KMS-11 (cell line): Measurements from ENCODE around the gene LSM3.

Experiments used
- H2AFZ ChIP-seq: fragments of 200-600 bp; sonication (generic); 2 replicates; pipeline ENCODE4 v1.6.1; 2016; ENCODE audit warnings: antibody characterized with exemption, mixed run types, low read depth
- H3K27ac ChIP-seq: fragments of 200-600 bp; sonication (generic); 2 replicates; pipeline ENCODE4 v1.6.1; 2016; ENCODE audit warnings: mild to moderate bottlenecking, mixed run types
- H3K27me3 ChIP-seq: fragments of 200-600 bp; sonication (generic); 2 replicates; pipeline ENCODE4 v1.6.1; 2017; ENCODE audit warnings: mild to moderate bottlenecking, low read depth, mixed run types, moderate library complexity; ENCODE audit not compliant: insufficient read depth
- H3K36me3 ChIP-seq: fragments of 200-600 bp; sonication (generic); 2 replicates; pipeline ENCODE4 v1.6.1; 2017; ENCODE audit warnings: mild to moderate bottlenecking, mixed run types; ENCODE audit not compliant: insufficient read depth
- H3K4me1 ChIP-seq: fragments of 200-600 bp; sonication (generic); 2 replicates; pipeline ENCODE4 v1.6.1; 2016; ENCODE audit warnings: mild to moderate bottlenecking, low read depth, mixed run types; ENCODE audit not compliant: poor library complexity, severe bottlenecking
- H3K4me2 ChIP-seq: fragments of 200-600 bp; sonication (generic); 2 replicates; pipeline ENCODE4 v1.7.0; 2016; ENCODE audit warnings: mild to moderate bottlenecking, mixed run types
- H3K4me3 ChIP-seq: fragments of 200-600 bp; sonication (generic); IDR thresholded peaks from 2 replicates; pipeline ENCODE4 v1.6.1; 2017; ENCODE audit warnings: low read depth, low read length, mixed read lengths; ENCODE audit not compliant: insufficient read depth
- H3K79me2 ChIP-seq: fragments of 200-600 bp; sonication (generic); 2 replicates; pipeline ENCODE4 v1.6.1; 2016; ENCODE audit warnings: low read depth, mixed run types; ENCODE audit not compliant: insufficient read depth
- H3K9ac ChIP-seq: fragments of 200-600 bp; sonication (generic); 2 replicates; pipeline ENCODE4 v1.6.1; 2016; ENCODE audit warnings: mild to moderate bottlenecking, mixed run types
- H4K20me1 ChIP-seq: fragments of 200-600 bp; sonication (generic); 2 replicates; pipeline ENCODE4 v1.6.1; 2016; ENCODE audit warnings: mild to moderate bottlenecking, mixed run types; ENCODE audit not compliant: insufficient read depth
- CTCF ChIP-seq: fragments of 200-600 bp; sonication (generic); conservative IDR thresholded peaks from 2 replicates; pipeline ENCODE4 v1.6.1; 2017; ENCODE audit warnings: low read depth, mild to moderate bottlenecking, antibody characterized with exemption, low read length, moderate library complexity, mixed read lengths

The LSM3 gene

GRCh38 chr3:14146381-14147065 is 32.1 kb upstream of the LSM3 start:
- no peak overlapping the region for H3K9ac ChIP-seq
- H3K4me2 ChIP-seq, result no peak overlapping the region
- no peak for TF ChIP-seq CTCF
- no peaks in the 10 kb centered on the region for H3K36me3 ChIP-seq
- no peaks in the 10 kb centered on the region for H3K79me2 ChIP-seq
- no peaks in the 10 kb centered on the region for H3K27me3 ChIP-seq
- no peak overlapping the region for H3K27ac ChIP-seq
- peaks cover 25% of the 10 kb centered on the region for H3K4me1 ChIP-seq
- H4K20me1 ChIP-seq, result no peaks in the 10 kb centered on the region
- no peak overlapping the region for H3K4me3 ChIP-seq
- no peak overlapping the region for H2AFZ ChIP-seq

- Histone ChIP-seq H3K79me2 (no peaks in the 10 kb centered on the region), H3K4me3 (no peak overlapping the region), H3K27ac (no peak overlapping the region), H3K36me3 (no peaks in the 10 kb centered on the region), H3K9ac (no peak overlapping the region), H4K20me1 (no peaks in the 10 kb centered on the region), H3K4me2 (no peak overlapping the region), H3K27me3 (no peaks in the 10 kb centered on the region), H3K4me1 (peaks cover 25% of the 10 kb centered on the region), H2AFZ (no peak overlapping the region)
- TF ChIP-seq CTCF, result no peak
These were observed 31.6 kb upstream of the LSM3 start for GRCh38 chr3:14147066-14147435.

GRCh38 chr3:14147617-14148016 is 31.0 kb upstream of the LSM3 start:
- Histone ChIP-seq H3K79me2 (no peaks in the 10 kb centered on the region), H3K4me3 (no peak overlapping the region), H3K36me3 (no peaks in the 10 kb centered on the region), H3K9ac (no peak overlapping the region), H2AFZ (no peak overlapping the region), H3K27me3 (no peaks in the 10 kb centered on the region), H3K4me2 (no peak overlapping the region), H4K20me1 (no peaks in the 10 kb centered on the region), H3K4me1 (peaks cover 25% of the 10 kb centered on the region), H3K27ac (no peak overlapping the region)
- no peak for TF ChIP-seq CTCF

- Histone ChIP-seq H3K4me2 (no peak overlapping the region), H3K36me3 (no peaks in the 10 kb centered on the region), H3K4me1 (peaks cover 21% of the 10 kb centered on the region), H4K20me1 (no peaks in the 10 kb centered on the region), H3K27ac (no peak overlapping the region), H3K4me3 (no peak overlapping the region), H3K27me3 (no peaks in the 10 kb centered on the region), H2AFZ (no peak overlapping the region), H3K9ac (no peak overlapping the region), H3K79me2 (no peaks in the 10 kb centered on the region)
- no peak for TF ChIP-seq CTCF
These were observed 30.3 kb upstream of the LSM3 start for GRCh38 chr3:14148041-14148985.
